ENCODE measurements around the gene LAPTM5. TPM values are rescaled to one million over a fixed set of nuclear protein-coding genes. Genes with fewer than 3 reads are reported as not detected.

The LAPTM5 gene
- total and polyA plus RNA-seq, 8 donors, result 4.6 to 48.4 (median 35.4) TPM

- 68 to 81% (median 78%) methylated on average over 4 of the region's 4 CpGs for WGBS, 5 donors
- Histone ChIP-seq H3K27me3 (peaks cover 0 to 15% (median 0%) of the 10 kb centered on the region in 3 donors), H3K36me3 (no peaks in the 10 kb centered on the region), H3K9me3 (no peaks in the 10 kb centered on the region), H3K27ac (peak overlapping the region in 4 of 5 donors; percentile 46 to 90 (median 82)), H3K4me3 (peak overlapping the region; percentile 17 to 46 (median 39)), H3K4me1 (peaks cover 4 to 36% (median 22%) of the 10 kb centered on the region in 4 donors)
- intact Hi-C loops (cut with DNase I; ENCODE audit: low total_unique reads), result no loop called here
- DNase-seq, result no peak
- TF ChIP-seq CTCF (IDR thresholded peaks at IDR 0.05) (no peak), EP300 (IDR thresholded peaks at IDR 0.05) (no peak), POLR2AphosphoS5 (IDR thresholded peaks at IDR 0.05) (no peak), POLR2A (IDR thresholded peaks at IDR 0.05) (no peak)
These were observed 1.8 kb downstream of the LAPTM5 start for GRCh38 chr1:30755746-30756145.

- intact Hi-C loops (cut with DNase I; ENCODE audit: low total_unique reads), result no loop called here
- peak overlapping the region; percentile 17 to 46 (median 39) for H3K4me3 ChIP-seq
- no peak for DNase-seq
- no peak for TF ChIP-seq EP300 (IDR thresholded peaks at IDR 0.05)
- no peak for TF ChIP-seq POLR2A (IDR thresholded peaks at IDR 0.05)
- TF ChIP-seq CTCF (IDR thresholded peaks at IDR 0.05), result no peak
- no peak for TF ChIP-seq POLR2AphosphoS5 (IDR thresholded peaks at IDR 0.05)
- H3K9me3 ChIP-seq, result no peaks in the 10 kb centered on the region
- H3K36me3 ChIP-seq, result no peaks in the 10 kb centered on the region
- peak overlapping the region in 4 of 5 donors; percentile 50 to 90 (median 82) for H3K27ac ChIP-seq
- whole genome bisulfite sequencing, 5 donors, result 81 to 88% (median 85%) methylated on average over 6 of the region's 6 CpGs
- peaks cover 4 to 40% (median 24%) of the 10 kb centered on the region in 4 donors for H3K4me1 ChIP-seq
- H3K27me3 ChIP-seq, result peaks cover 0 to 15% (median 0%) of the 10 kb centered on the region in 3 donors
These were observed 2.2 kb downstream of the LAPTM5 start for GRCh38 chr1:30755334-30755733.

- Histone ChIP-seq H3K4me3 (peak overlapping the region in 3 of 4 donors; percentile 34 to 46 (median 44)), H3K27me3 (peaks cover 0 to 15% (median 0%) of the 10 kb centered on the region in 3 donors), H3K36me3 (no peaks in the 10 kb centered on the region), H3K9me3 (no peaks in the 10 kb centered on the region), H3K4me1 (peaks cover 4 to 46% (median 24%) of the 10 kb centered on the region in 4 donors), H3K27ac (peak overlapping the region in 4 of 5 donors; percentile 50 to 90 (median 82))
- WGBS, 5 donors, result 75 to 81% (median 78%) methylated on average over 9 of the region's 9 CpGs
- intact Hi-C loops (cut with DNase I; ENCODE audit: low total_unique reads), result no loop called here
- TF ChIP-seq POLR2A (IDR thresholded peaks at IDR 0.05) (no peak), CTCF (IDR thresholded peaks at IDR 0.05) (no peak), POLR2AphosphoS5 (IDR thresholded peaks at IDR 0.05) (no peak), EP300 (IDR thresholded peaks at IDR 0.05) (no peak)
- DNase-seq, result no peak
These were observed 2.8 kb downstream of the LAPTM5 start for GRCh38 chr1:30754684-30755171.

GRCh38 chr1:30753660-30754123 is 3.9 kb downstream of the LAPTM5 start:
- Histone ChIP-seq H3K4me1 (peaks cover 4 to 50% (median 24%) of the 10 kb centered on the region in 4 donors), H3K36me3 (no peaks in the 10 kb centered on the region), H3K27me3 (peaks cover 0 to 11% (median 0%) of the 10 kb centered on the region in 3 donors), H3K27ac (peak overlapping the region in 4 of 5 donors; percentile 50 to 90 (median 82)), H3K9me3 (no peaks in the 10 kb centered on the region), H3K4me3 (peak overlapping the region in 1 of 4 donors; percentile 44)
- TF ChIP-seq EP300 (IDR thresholded peaks at IDR 0.05) (no peak), POLR2AphosphoS5 (IDR thresholded peaks at IDR 0.05) (peak in 2 of 3 donors; percentile 44 to 53)
- WGBS, 5 donors, result 53 to 78% (median 67%) methylated on average over 13 of the region's 13 CpGs
- no peak for DNase-seq
- intact Hi-C loops (cut with DNase I; ENCODE audit: low total_unique reads), result no loop called here

GRCh38 chr1:30753118-30753517 is 4.5 kb downstream of the LAPTM5 start:
- intact Hi-C loops (cut with DNase I; ENCODE audit: low total_unique reads), result no loop called here
- Histone ChIP-seq H3K36me3 (no peaks in the 10 kb centered on the region), H3K4me1 (peaks cover 4 to 50% (median 27%) of the 10 kb centered on the region in 4 donors), H3K9me3 (no peaks in the 10 kb centered on the region), H3K4me3 (peak overlapping the region in 1 of 4 donors; percentile 44), H3K27me3 (peaks cover 0 to 10% (median 0%) of the 10 kb centered on the region in 3 donors), H3K27ac (peak overlapping the region in 3 of 5 donors; percentile 42 to 90 (median 90))
- TF ChIP-seq EP300 (IDR thresholded peaks at IDR 0.05) (no peak), POLR2A (IDR thresholded peaks at IDR 0.05) (no peak), POLR2AphosphoS5 (IDR thresholded peaks at IDR 0.05) (no peak), CTCF (IDR thresholded peaks at IDR 0.05) (no peak)
- DNase-seq, result no peak
- WGBS, 5 donors, result 47 to 72% (median 62%) methylated on average over 3 of the region's 3 CpGs
